AG04449 (cell line): ENCODE results near the gene CDK5RAP1.

ENCODE experiments used
- CTCF ChIA-PET: fragments of 350-600 bp; formaldehyde crosslinking; extraction: SDS; loops from one replicate; lab custom pipeline; 2021; ENCODE audit warnings: antibody characterized with exemption; lab: Yijun Ruan, JAX
- POLR2A ChIA-PET: fragments of 400-600, 350-600 bp; formaldehyde crosslinking; extraction: SDS; loops from one replicate; lab custom pipeline; 2020; ENCODE audit warnings: antibody characterized with exemption, inconsistent platforms; lab: Yijun Ruan, JAX
- DNase-seq: peaks from one replicate; pipeline ENCODE4 v3.0.0-alpha.2; 2010; ENCODE audit warnings: low read depth, low spot score
- H3K4me3 ChIP-seq: 2 replicates; pipeline ENCODE4 v1.5.1; 2011; ENCODE audit warnings: low read depth, mild to moderate bottlenecking, control low read depth, low read length
- TF ChIP-seq, protein P1 (sequence below): IDR thresholded peaks from one replicate; pipeline ENCODE4 v1.5.1; 2011; ENCODE audit warnings: mild to moderate bottlenecking, moderate library complexity, low read length, control low read depth, inconsistent platforms; ENCODE audit not compliant: insufficient read depth; ENCODE audit errors: missing control alignments

The CDK5RAP1 gene

GRCh38 chr20:33328157-33329137 is 72.9 kb downstream of the CDK5RAP1 start:
- POLR2A ChIA-PET: no interaction called here
- H3K4me3 ChIP-seq: no peak overlapping the region
- DNase-seq: no peak
- TF ChIP-seq, protein P1, sequence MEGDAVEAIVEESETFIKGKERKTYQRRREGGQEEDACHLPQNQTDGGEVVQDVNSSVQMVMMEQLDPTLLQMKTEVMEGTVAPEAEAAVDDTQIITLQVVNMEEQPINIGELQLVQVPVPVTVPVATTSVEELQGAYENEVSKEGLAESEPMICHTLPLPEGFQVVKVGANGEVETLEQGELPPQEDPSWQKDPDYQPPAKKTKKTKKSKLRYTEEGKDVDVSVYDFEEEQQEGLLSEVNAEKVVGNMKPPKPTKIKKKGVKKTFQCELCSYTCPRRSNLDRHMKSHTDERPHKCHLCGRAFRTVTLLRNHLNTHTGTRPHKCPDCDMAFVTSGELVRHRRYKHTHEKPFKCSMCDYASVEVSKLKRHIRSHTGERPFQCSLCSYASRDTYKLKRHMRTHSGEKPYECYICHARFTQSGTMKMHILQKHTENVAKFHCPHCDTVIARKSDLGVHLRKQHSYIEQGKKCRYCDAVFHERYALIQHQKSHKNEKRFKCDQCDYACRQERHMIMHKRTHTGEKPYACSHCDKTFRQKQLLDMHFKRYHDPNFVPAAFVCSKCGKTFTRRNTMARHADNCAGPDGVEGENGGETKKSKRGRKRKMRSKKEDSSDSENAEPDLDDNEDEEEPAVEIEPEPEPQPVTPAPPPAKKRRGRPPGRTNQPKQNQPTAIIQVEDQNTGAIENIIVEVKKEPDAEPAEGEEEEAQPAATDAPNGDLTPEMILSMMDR: no peak
- CTCF ChIA-PET: no interaction called here

GRCh38 chr20:33325350-33325749 is 76.0 kb downstream of the CDK5RAP1 start:
- DNase-seq: no peak
- POLR2A ChIA-PET: no interaction called here
- CTCF ChIA-PET: interaction anchor here (2.4 kb wide), 1 partner anchor 26 kb away, joined by 9 read pairs; no protein-coding TSS in a partner anchor
- H3K4me3 ChIP-seq: no peak overlapping the region
- TF ChIP-seq, protein P1: no peak

GRCh38 chr20:33323236-33323635 is 78.1 kb downstream of the CDK5RAP1 start:
- H3K4me3 ChIP-seq: no peak overlapping the region
- ChIA-PET CTCF (no interaction called here), POLR2A (no interaction called here)
- TF ChIP-seq, protein P1: no peak
- DNase-seq: no peak

GRCh38 chr20:33322456-33322855 is 78.9 kb downstream of the CDK5RAP1 start:
- TF ChIP-seq, protein P1: no peak
- no peak for DNase-seq
- POLR2A ChIA-PET: no interaction called here
- CTCF ChIA-PET: interaction anchor here (0.9 kb wide), 1 partner anchor 23 kb away, joined by 3 read pairs; no protein-coding TSS in a partner anchor
- no peak overlapping the region for H3K4me3 ChIP-seq

GRCh38 chr20:33320006-33320405 is 81.3 kb downstream of the CDK5RAP1 start:
- POLR2A ChIA-PET: no interaction called here
- no peak for DNase-seq
- TF ChIP-seq, protein P1: no peak
- H3K4me3 ChIP-seq: no peak overlapping the region
- CTCF ChIA-PET: no interaction called here

DNA sequence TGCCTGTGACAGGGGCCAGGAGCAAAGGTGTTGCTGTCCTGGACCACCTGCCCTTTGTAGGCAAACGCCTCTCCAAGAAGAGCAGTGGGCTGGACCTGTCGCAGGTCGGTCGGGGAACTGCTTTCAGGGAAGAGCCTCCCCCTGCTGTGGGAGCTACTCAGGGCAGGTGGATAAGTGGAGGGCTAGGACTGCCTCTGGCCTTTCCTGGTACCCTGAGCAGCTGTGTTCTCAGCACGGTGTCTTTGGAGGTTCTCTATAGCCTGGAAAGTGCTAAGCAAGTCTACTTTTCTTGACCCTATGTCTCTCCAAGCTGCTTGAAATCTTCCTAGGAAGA is 83.3 kb downstream of the CDK5RAP1 start:
- no peak for DNase-seq
- no peak overlapping the region for H3K4me3 ChIP-seq
- TF ChIP-seq, protein P1: no peak
- CTCF ChIA-PET: no interaction called here
- POLR2A ChIA-PET: no interaction called here
